GM12891 (cell line): Measurements from ENCODE around the gene EXO5.

Experiments
- DNase-seq: peaks from one replicate; pipeline ENCODE4 v3.0.0; 2011; ENCODE audit warnings: low spot score; ENCODE audit not compliant: insufficient read length
- FAIRE-seq: peaks from 2 replicates; lab custom pipeline; 2011; peaks lifted over from hg19 to GRCh38; lab: Jason Lieb, UNC
- PAX5 ChIP-seq: IDR thresholded peaks from 2 replicates; pipeline ENCODE4 v1.6.1; 2011; ENCODE audit warnings: low read length, moderate library complexity, mild to moderate bottlenecking; ENCODE audit not compliant: insufficient read depth, severe bottlenecking
- POLR2A ChIP-seq: IDR thresholded peaks from 2 replicates; pipeline ENCODE4 v1.6.1; 2011; ENCODE audit warnings: low read depth, low read length, control low read depth
- POLR2AphosphoS5 ChIP-seq: IDR thresholded peaks from 2 replicates; pipeline ENCODE4 v1.6.1; 2011; ENCODE audit warnings: low read depth, low read length, control low read depth
- POU2F2 ChIP-seq: IDR thresholded peaks from 2 replicates; pipeline ENCODE4 v1.6.1; 2011; ENCODE audit warnings: low read depth, mild to moderate bottlenecking, control low read depth, low read length, moderate library complexity
- SPI1 ChIP-seq: IDR thresholded peaks from 2 replicates; pipeline ENCODE4 v1.6.1; 2011; ENCODE audit warnings: low read depth, low read length, control low read depth
- TAF1 ChIP-seq: IDR thresholded peaks from 2 replicates; pipeline ENCODE4 v1.6.1; 2011; ENCODE audit warnings: low read depth, low read length, control low read depth

The EXO5 gene

GRCh38 chr1:40507973-40508372, 594 bp upstream of the EXO5 start:
- DNase-seq (no peak), FAIRE-seq (no peak)
- TF ChIP-seq POLR2A (no peak), POU2F2 (no peak), PAX5 (no peak), SPI1 (no peak), TAF1 (no peak), POLR2AphosphoS5 (no peak)

GRCh38 chr1:40519517-40519916, 10.9 kb downstream of the EXO5 start:
- DNase-seq (no peak), FAIRE-seq (no peak)
- no peak for TF ChIP-seq POU2F2
- TF ChIP-seq TAF1 = no peak
- no peak for TF ChIP-seq POLR2A
- TF ChIP-seq PAX5 = no peak
- TF ChIP-seq POLR2AphosphoS5 = no peak
- TF ChIP-seq SPI1 = no peak

DNA sequence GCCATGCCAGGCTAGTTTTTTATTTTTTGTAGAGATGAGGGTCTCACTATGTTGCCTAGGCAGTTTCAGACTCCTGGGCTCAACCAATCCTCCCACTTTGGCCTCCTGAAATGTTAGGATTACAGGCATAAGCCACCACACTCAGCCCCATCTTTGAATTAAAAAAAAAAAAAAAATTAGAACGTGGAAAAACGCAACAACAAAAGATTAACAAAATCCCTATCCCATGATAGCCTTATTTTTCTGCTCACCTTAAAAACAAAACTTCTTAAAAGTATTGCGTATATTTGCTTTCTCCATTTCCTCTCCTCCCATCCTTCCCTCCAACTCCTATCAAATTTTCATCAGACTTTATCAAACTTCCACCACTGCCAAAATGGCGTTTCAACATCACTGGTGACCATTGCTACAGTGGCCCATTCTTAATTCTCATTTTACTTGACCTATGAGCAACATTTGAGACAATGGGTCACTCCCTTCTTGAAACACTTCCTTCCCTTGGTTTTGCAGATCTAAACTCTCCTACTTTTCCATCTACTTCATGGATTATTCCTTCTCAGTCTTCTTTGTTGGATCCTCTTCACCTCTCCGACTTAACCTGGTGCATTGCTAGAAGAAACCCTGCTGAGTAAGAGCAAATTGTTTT, 22.3 kb downstream of the EXO5 start:
- FAIRE-seq (no peak), DNase-seq (no peak)
- TF ChIP-seq POLR2AphosphoS5 = no peak
- TF ChIP-seq PAX5 = no peak
- TF ChIP-seq POU2F2 = no peak
- no peak for TF ChIP-seq TAF1
- TF ChIP-seq POLR2A = no peak
- TF ChIP-seq SPI1 = no peak

GRCh38 chr1:40531381-40532061, 23.0 kb downstream of the EXO5 start, which contains the start of gene ZNF684:
Gene ZNF684, plus strand, starts transcription at chr1:40531637. Its CDS starts 1,530 bp downstream, at chr1:40533167.
- FAIRE-seq (peak; percentile 99), DNase-seq (peak; percentile 58)
- TF ChIP-seq TAF1 (peak; percentile 70; the same call in 1 of the 2 replicates), POLR2A (peak; percentile 73), POU2F2 (peak; percentile 58; the same call in 1 of the 2 replicates), POLR2AphosphoS5 (peak; percentile 79), PAX5 (no peak), SPI1 (peak; percentile 61)

- DNase-seq = no peak
- TF ChIP-seq PAX5 (no peak), SPI1 (no peak), TAF1 (no peak), POLR2A (no peak), POLR2AphosphoS5 (no peak), POU2F2 (no peak)
- no peak for FAIRE-seq
Observed at GRCh38 chr1:40532062-40532389, 23.5 kb downstream of the EXO5 start.

DNA sequence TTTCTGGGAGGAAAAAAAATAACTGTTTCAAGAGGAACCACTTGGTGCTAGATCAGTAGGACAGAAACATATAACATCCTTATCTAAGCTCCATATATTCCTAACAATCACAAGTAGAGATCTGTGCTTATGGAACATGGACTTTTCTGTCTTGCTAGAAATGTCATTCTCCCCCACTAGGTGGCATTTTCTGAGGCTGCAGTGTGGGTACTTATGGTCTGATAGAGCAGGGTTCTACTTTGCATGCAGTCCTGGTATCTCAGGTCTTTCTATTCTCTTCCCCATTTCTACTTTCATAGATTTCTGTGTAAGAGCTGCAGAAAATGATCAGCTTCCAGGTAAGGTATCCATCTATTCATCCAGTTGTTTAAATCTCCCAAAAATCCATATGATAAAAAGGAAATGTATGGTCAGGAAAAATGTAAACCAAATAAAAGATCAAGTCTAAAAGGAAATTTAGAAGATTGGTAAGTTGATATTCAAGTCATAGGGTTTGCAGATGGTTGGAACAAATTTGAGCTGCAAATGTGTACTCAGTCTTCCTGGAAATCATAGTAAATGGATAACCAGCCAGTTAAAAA, 24.4 kb downstream of the EXO5 start:
- peak; percentile 29 for DNase-seq
- TF ChIP-seq POLR2AphosphoS5 (no peak), TAF1 (no peak), SPI1 (no peak; the same call in 1 of the 2 replicates), POLR2A (no peak), PAX5 (no peak), POU2F2 (no peak)
- peak; percentile 75 for FAIRE-seq

DNA sequence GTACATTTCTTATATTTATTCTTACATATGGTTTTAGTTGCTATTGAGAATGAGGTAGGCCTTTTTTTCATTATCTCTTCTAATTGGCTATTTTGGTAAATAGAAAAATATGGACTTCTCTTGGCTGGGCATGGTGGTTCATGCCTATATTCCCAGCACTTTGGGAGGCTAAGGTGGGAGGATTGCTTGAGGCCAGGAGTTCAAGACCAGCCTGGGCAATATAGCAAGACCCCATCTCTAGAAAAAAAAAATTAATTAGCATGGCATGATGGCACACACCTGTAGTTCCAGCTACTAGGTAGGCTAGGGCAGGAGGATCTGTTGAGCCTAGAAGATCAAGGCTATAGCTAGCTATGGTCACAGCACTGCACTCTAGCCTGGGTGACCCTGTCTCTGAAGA, 26.0 kb downstream of the EXO5 start:
- no peak for DNase-seq
- no peak for FAIRE-seq
- no peak for TF ChIP-seq POU2F2
- TF ChIP-seq POLR2AphosphoS5 = no peak
- no peak for TF ChIP-seq PAX5
- TF ChIP-seq SPI1 = no peak
- TF ChIP-seq TAF1 = no peak
- no peak for TF ChIP-seq POLR2A

DNA sequence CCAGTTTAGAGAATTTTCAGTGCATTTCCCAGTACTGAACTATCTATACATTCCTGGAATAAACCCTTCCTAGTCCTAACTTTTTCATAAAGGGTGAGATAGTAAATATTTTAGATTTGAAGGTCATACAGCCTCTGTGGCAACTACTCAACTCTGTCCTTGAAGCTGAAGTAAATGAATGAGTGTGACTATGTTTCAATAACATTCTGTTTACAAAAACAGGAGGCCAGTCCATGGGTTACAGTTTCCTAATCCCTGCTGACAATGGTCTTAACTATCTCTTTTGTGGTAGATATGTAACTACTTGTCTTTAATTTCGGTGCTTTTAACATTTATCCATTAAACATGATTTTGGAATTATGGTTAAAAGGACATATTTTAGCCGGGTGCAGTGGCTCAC, 27.2 kb downstream of the EXO5 start:
- no peak for TF ChIP-seq PAX5
- FAIRE-seq (no peak), DNase-seq (no peak)

- FAIRE-seq (no peak), DNase-seq (no peak)
- TF ChIP-seq PAX5 = no peak
- TF ChIP-seq POLR2AphosphoS5 = no peak
- no peak for TF ChIP-seq SPI1
- no peak for TF ChIP-seq POLR2A
- no peak for TF ChIP-seq POU2F2
- TF ChIP-seq TAF1 = no peak
Observed at GRCh38 chr1:40539338-40539737, 30.8 kb downstream of the EXO5 start.

- TF ChIP-seq POLR2A (no peak), TAF1 (no peak), SPI1 (no peak), PAX5 (no peak), POLR2AphosphoS5 (no peak), POU2F2 (no peak)
- FAIRE-seq (no peak), DNase-seq (no peak)
Observed at GRCh38 chr1:40546957-40547356, 38.4 kb downstream of the EXO5 start.
